HG03139 (cell line): ENCODE data around the gene NKAIN2.
"Not testable (repeated sequence)": the region's sequence is repeated elsewhere in the genome, so short reads cannot be mapped to it uniquely, and the experiment has no call there.

Experiments
- ATAC-seq: cut with Tn5 transposase; IDR thresholded peaks from one replicate; pipeline ENCODE4 v1.9.1; 2021; ENCODE audit not compliant: unreplicated experiment

NKAIN2 gene

GRCh38 chr6:123956492-123957139, 153.0 kb downstream of the NKAIN2 start:
- ATAC-seq, result no peak

GRCh38 chr6:123962508-123962907, 158.8 kb downstream of the NKAIN2 start:
- no peak for ATAC-seq

- no peak for ATAC-seq
Measured at GRCh38 chr6:123965894-123966293, 162.2 kb downstream of the NKAIN2 start.

- no peak for ATAC-seq
Measured at GRCh38 chr6:123966618-123967017, 163.0 kb downstream of the NKAIN2 start.

DNA sequence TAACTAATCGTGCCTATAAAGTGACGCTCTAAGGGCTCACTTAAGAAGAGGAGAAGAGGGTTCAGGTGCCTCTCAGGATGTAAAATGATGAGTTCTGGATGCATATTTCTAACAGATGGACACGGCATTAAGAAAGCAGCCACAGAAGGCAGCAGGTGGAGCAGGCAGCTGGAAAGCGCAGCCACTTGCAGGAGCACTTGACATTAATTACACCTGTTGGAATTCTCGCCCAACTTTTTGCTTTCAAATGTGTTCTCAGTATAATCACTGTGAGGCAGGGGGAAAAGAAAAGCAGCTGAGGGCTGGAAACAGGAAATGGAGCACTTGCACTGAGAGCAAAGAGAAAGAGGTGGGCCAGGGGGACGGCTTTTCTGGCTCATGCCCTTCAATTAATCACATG, 164.2 kb downstream of the NKAIN2 start:
- ATAC-seq, result no peak

GRCh38 chr6:123972600-123973294, 169.1 kb downstream of the NKAIN2 start:
- ATAC-seq, result no peak

- ATAC-seq, result no peak
Measured at GRCh38 chr6:123980311-123980710, 176.6 kb downstream of the NKAIN2 start.

- no peak for ATAC-seq
Measured at GRCh38 chr6:123986938-123987337, 183.3 kb downstream of the NKAIN2 start.

DNA sequence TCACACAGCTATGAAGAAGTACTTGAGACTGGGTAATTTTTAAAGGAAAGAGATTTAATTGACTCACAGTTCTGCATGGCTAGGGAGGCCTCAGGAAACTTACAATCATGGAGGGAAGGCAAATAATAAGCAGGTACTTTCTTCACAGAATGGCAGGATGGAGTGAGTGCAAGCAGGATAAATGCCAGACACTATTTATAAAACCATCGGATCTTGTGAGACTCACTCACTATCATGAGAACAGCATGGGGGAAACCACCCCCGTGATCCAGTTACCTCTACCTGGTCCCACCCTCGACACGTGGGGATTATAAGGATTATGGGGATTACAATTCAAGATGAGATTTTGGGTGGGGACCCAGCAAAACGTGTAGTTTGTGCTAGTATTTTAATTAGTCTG, 186.3 kb downstream of the NKAIN2 start:
- ATAC-seq, result not testable (repeated sequence)

DNA sequence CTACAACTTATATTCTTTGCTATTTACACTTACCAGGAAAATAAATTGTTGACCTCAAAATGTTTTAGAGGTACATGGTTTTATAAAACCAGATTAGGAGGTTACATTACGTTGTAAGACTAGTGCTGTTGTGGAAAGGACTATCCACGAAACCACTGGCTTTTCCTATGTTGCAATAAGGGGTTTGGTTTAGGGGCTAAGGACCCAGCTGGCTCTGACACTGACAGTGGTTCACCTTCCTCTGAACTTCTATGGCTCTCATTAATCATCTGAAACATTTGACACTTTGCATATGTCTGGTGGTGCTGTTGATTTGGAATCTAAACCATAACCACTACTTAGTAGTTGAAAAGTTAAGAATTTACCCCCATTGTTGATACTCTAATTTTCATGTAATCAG, 186.7 kb downstream of the NKAIN2 start:
- ATAC-seq, result no peak

DNA sequence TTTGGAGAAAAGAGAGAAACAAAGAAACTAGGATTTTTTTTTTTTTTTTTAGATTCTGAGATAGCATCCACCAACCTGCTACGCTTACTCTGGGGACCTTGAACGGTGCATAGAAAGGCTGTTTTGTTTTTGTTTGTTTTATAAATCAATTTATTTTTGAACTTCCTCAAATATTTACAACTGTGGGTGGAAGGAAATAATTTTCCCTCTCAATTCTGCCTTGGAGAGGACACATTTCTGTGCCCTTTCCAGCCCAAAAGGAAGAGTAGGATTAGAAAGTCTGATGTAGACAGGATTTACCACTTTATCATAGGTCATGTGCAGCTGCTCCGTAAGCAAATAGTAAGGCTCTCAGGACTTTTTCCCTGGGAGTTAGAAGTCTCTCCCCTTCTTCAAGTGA, 190.5 kb downstream of the NKAIN2 start:
- no peak for ATAC-seq

DNA sequence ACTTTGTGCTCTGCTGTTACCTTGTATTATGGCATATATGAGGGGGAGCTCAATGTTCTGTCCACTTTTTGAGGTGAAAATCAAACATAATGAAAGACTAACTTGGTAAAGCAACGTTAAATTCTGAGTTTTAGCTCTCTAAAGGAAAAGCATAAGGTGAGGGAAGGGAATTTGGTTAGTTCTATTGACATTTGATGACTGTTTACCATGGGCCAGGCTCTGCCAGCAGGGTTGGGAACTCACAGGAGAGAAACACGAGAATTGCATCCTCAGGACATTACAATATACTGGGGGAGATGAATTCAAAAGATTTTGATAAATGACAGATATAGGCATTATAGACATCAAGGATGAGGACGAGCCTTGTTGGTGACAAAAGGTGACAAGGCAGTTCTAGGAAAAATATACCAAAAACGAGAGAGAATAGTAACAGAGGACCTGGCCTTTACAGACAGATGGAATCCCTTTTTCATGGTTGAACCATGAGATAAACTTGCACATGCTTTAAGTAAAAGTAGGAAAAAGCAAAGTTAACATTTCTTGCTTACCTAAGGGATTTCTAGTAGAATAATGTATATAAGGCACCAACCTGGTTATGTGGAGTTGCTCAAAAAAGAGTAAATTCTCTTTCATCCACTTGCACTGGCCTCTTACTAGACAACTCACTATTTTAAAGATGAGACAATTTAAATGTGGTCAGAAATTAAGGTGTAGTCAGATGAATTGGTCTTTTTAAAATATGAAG, 191.4 kb downstream of the NKAIN2 start:
- no peak for ATAC-seq

- no peak for ATAC-seq
Measured at GRCh38 chr6:123997223-123997622, 193.6 kb downstream of the NKAIN2 start.

GRCh38 chr6:124002377-124003081, 198.9 kb downstream of the NKAIN2 start:
- ATAC-seq, result no peak

DNA sequence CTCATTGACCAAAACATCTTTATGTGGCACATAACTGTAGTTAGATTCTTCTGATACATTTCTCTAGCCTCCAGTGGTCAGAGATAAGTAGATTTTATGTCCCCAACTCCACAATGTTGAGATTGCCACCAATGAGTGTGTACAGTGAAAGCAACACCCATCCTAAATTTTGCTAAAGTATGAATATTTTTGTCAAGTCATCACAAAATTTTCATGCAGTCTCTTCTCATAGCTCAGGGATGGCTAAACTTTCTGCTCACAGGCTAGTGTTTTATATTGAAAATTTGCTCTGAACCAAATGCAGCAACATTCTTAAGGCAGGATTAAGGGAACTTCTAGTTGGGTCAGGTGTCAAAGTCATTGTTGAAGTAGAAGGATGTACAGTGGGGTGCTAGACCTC, 203.6 kb downstream of the NKAIN2 start:
- ATAC-seq, result no peak

- ATAC-seq, result no peak
Measured at GRCh38 chr6:124008000-124008987, 204.6 kb downstream of the NKAIN2 start.

- no peak for ATAC-seq
Measured at GRCh38 chr6:124008988-124009765, 205.5 kb downstream of the NKAIN2 start.

GRCh38 chr6:124010574-124010973, 206.9 kb downstream of the NKAIN2 start:
- ATAC-seq, result no peak

GRCh38 chr6:124011180-124011579, 207.5 kb downstream of the NKAIN2 start:
- no peak for ATAC-seq
